ENCODE measurements around the gene CPNE5.

CPNE5 gene

DNA sequence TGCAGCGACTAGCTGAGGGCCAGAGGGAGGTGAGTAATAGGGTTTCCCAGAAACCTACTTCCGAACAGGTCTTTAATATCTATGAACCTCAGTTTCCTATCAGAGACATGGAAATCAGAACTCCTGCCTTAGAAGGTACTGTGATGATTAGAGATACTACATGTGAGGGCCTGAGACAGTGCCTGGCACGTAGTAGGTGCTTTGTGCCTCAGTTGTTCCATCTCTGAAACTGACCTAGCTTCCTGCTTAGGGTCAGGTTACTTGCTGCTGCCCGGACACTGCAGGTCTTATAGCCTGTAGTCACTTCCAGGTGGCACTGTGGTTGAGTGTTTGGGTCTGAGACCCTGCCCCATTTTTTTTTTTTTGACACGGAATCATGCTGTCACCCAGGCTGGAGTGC is 120.7 kb downstream of the CPNE5 start:
- TF ChIP-seq, protein P1, sequence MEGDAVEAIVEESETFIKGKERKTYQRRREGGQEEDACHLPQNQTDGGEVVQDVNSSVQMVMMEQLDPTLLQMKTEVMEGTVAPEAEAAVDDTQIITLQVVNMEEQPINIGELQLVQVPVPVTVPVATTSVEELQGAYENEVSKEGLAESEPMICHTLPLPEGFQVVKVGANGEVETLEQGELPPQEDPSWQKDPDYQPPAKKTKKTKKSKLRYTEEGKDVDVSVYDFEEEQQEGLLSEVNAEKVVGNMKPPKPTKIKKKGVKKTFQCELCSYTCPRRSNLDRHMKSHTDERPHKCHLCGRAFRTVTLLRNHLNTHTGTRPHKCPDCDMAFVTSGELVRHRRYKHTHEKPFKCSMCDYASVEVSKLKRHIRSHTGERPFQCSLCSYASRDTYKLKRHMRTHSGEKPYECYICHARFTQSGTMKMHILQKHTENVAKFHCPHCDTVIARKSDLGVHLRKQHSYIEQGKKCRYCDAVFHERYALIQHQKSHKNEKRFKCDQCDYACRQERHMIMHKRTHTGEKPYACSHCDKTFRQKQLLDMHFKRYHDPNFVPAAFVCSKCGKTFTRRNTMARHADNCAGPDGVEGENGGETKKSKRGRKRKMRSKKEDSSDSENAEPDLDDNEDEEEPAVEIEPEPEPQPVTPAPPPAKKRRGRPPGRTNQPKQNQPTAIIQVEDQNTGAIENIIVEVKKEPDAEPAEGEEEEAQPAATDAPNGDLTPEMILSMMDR (IDR thresholded peaks at IDR 0.05; ENCODE audit: borderline replicate concordance, insufficient read depth, low read depth, low read length): no peak
- H3K4me3 ChIP-seq (ENCODE audit: low read depth, low read length): no peak overlapping the region

DNA sequence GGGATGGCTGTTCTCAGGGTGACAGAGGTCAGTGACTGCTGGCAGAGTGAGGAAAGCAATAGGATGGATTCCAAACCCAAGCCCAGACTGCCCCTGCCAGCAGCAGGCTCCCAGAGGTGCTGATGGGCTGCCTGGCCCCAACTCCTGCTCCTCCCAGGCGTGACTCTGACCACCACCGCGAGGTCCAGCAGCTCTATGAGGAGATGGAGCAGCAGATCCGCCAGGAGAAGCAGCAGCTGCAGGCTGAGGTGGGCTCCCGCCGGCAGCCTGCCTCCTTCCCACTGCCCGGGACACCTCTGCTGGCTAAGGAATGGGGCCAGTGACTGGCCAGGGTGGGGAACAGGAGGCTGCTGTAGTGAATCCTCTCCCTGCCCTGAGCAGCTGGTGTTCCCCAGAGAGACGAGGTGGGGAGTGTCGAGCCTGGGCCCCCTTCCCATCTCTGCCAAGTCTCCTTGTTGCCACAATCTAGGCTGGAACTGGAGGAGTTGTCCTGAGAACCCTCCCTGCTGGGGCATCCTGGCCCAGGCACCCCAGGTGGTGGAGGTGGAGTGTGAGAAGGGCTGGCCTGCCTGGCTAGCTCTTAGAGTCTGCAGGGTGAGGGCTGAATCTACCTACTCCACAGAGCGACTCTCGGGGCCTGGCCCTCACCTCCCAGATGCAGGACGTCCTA is 121.2 kb downstream of the CPNE5 start:
- H3K4me3 ChIP-seq (ENCODE audit: low read depth, low read length): no peak overlapping the region
- TF ChIP-seq, protein P1 (IDR thresholded peaks at IDR 0.05; ENCODE audit: borderline replicate concordance, insufficient read depth, low read depth, low read length): no peak

DNA sequence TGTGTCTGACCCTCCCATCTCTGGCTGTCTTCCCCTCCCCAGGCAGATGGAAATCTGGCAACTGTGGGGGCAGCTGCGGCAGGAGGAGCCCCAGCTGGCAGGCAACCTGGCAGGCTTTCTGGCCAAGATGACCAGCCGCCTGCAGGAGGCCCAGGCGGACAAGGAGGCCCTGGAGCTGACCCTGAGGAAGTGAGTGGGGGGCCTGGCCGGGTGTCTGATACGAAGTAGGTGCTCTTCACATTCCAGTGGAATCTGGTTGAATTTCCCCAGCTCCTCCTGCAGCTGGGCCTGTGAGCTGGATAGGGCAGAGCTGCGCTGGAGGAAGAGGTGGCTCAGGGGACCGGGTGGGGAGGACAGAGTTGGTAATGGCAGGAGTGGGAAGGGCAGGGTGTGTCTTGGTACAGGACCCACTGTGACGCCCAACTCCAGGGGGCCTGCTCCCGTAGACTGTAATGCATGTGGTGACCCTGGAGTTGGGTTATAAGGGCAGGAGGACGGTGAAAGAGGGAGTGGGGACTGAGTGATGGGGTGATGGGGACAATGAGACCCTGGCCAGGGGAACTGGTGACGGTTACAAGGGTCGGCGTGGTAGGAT is 121.9 kb downstream of the CPNE5 start:
- no peak overlapping the region for H3K4me3 ChIP-seq (ENCODE audit: low read depth, low read length)
- TF ChIP-seq, protein P1 (IDR thresholded peaks at IDR 0.05; ENCODE audit: borderline replicate concordance, insufficient read depth, low read depth, low read length): no peak

DNA sequence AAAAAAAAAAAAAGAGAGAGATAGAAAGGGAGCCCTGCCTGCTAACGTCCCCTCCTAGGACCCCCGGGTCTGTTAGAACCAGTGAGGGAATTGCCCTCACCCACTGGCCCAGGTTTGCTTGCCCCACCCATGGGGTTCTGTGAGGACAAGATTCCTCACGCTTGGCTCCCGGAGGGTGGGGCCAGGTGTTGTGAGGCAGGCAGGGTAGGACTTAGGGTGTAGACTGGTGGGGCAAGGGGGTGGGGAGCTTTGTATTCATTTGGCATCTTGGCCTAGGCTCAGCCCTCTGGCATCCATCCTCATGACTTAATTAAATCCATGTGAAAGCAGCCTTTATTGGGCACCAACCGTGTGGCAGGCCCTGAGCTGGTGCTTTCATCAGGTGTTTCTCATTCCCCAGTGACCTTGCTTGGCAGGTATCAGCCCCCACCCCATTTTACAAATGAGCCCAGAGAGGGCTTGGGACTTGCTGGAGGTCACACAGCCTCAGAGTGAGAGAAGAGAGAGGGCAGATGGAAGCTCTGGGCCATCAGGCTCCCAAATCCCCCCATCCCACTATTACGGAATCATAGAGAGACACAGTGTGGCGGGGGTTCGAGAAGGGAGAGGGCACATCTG is 122.7 kb downstream of the CPNE5 start:
- TF ChIP-seq, protein P1 (IDR thresholded peaks at IDR 0.05; ENCODE audit: borderline replicate concordance, insufficient read depth, low read depth, low read length): no peak
- H3K4me3 ChIP-seq (ENCODE audit: low read depth, low read length): no peak overlapping the region

DNA sequence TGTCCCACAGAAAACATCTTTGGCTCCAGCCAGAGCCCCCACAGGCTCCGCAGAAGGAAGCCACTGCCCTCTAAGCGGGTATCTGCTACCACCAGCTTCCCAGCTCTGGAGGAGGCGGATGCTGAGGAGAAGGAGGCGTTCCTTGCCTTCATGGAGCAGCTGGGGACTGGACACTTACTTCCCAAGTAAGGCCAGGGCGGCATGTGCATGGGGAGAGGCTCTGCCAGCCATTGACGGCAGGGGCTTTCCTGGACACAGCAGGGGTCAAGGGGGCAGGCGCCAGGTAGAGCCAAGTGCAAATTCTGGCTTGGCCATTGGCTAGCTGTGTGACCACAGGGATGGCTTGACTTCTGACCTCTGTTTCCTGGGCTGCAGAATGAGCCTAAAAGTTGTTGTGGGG is 123.8 kb downstream of the CPNE5 start:
- no peak overlapping the region for H3K4me3 ChIP-seq (ENCODE audit: low read depth, low read length)
- TF ChIP-seq, protein P1 (IDR thresholded peaks at IDR 0.05; ENCODE audit: borderline replicate concordance, insufficient read depth, low read depth, low read length): no peak

DNA sequence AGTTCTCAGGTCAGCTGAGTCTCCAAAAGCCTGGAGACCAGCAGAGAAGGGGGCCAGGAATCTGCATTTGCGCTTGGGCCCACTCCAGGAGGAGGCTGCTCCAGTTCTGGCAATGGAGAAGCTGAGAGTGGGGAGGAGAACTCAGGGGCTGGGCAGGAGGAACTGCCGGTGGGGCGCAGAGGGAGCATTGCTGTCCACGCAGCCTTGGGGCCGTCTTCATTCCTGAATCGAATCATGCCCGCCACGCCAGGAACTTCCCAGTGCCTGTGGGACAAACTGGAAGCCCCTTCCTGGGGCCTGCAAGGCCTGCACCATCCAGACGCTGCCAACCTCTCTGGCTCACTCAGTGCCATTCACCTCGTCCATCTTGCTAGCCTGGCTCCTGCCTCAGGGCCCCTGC is 124.7 kb downstream of the CPNE5 start:
- TF ChIP-seq, protein P1 (IDR thresholded peaks at IDR 0.05; ENCODE audit: borderline replicate concordance, insufficient read depth, low read depth, low read length): no peak

DNA sequence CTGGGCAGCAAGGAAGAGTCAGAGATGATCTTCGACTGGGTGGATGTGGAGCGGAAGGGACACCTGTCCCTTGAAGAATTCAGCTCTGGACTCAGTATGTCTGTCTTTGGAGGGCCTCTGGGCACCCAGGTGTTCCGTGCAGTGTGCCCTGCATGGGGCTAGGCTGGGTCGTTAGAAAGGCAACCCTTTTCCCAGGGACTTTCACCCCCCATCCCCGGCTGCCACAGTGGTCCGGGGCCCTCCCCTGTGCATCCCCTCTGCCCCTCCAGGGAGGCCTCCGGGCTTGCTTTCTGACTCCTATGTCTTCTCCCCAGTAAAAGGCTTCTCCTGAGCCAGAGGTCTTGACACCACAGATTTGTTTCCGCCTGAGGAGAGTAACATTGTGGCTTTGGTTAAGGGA is 125.4 kb downstream of the CPNE5 start:
- H3K4me3 ChIP-seq (ENCODE audit: low read depth, low read length): no peak overlapping the region
- TF ChIP-seq, protein P1 (IDR thresholded peaks at IDR 0.05; ENCODE audit: borderline replicate concordance, insufficient read depth, low read depth, low read length): no peak

More for the DNA sequence above, 124.7 kb downstream of the CPNE5 start:
- no peak overlapping the region for H3K4me3 ChIP-seq (ENCODE audit: low read depth, low read length)
